ENCODE data around the gene AZU1. TPM values are rescaled to one million over a fixed set of nuclear protein-coding genes. Genes with fewer than 3 reads are reported as not detected.

The AZU1 gene
- polyA plus RNA-seq, 3 donors, result 2.7 to 5.7 (median 4.3) TPM

DNA sequence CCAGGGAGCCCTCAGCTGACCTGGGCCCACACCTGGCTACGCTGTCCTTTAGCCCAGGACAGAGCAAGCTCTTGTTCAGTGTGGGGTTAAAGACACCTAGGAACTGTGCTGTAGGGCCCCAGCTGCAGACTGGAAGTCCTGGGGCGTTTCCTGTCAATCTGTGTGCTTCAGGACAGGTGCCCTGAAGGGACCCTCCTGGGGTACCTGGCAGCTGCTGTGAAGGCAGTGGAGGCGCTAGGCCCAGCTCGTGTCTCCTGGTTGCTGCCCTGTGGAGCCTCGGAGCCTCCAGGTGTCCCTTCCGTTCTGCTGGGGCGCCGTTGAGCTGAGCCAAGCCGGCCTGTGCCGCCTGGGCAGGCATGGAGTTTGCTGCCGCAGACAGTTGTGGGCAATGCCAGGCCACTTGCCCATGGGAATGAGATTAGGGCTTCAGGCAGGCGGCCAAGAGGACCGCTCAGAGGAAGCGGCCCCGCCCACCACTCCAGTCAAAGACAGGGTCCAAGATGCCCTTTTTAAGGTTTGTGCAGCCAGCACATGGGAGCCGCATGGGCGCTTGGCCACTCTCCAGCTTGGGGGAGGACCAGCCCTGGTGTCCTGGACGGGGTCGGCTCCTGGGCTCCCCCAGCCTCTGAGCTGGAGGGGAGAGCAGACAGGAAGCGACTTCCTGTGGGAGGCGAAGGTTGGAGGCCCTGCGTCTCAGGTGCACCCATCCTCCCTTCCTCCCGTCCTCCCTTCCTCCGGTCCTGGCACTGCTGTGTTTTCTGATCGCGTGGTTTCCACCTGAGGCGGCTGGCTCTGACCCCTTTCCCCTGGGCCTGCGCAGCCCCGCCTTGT lies 26.4 kb upstream of the AZU1 start:
- intact Hi-C loops (cut with micrococcal nuclease), result no loop called here
- H3K4me1 ChIP-seq (ENCODE audit: control insufficient read depth in 1 of 2, insufficient read depth in 2 of 2, low read length in 2 of 2), result peaks cover 37 to 44% of the 10 kb centered on the region in 2 donors
- no peak overlapping the region for H3K9ac ChIP-seq (ENCODE audit: insufficient read depth, low read length, poor library complexity, severe bottlenecking)
- 53% methylated on average over 26 of the region's 29 CpGs for WGBS (ENCODE audit: insufficient coverage)
- Mint-ChIP-seq H3K27me3 (ENCODE audit: low read depth in 3 of 3) (peaks cover 0 to 1% (median 0%) of the 10 kb centered on the region in 3 donors), H3K4me3 (no peak overlapping the region), H3K36me3 (peaks cover 18 to 53% of the 10 kb centered on the region in 2 donors), H3K9me3 (no peaks in the 10 kb centered on the region), H3K27ac (peak overlapping the region in 3 of 7 donors; percentile 16 to 65 (median 18)), H3K4me1 (peaks cover 28% of the 10 kb centered on the region)
- TF ChIP-seq, protein P1, sequence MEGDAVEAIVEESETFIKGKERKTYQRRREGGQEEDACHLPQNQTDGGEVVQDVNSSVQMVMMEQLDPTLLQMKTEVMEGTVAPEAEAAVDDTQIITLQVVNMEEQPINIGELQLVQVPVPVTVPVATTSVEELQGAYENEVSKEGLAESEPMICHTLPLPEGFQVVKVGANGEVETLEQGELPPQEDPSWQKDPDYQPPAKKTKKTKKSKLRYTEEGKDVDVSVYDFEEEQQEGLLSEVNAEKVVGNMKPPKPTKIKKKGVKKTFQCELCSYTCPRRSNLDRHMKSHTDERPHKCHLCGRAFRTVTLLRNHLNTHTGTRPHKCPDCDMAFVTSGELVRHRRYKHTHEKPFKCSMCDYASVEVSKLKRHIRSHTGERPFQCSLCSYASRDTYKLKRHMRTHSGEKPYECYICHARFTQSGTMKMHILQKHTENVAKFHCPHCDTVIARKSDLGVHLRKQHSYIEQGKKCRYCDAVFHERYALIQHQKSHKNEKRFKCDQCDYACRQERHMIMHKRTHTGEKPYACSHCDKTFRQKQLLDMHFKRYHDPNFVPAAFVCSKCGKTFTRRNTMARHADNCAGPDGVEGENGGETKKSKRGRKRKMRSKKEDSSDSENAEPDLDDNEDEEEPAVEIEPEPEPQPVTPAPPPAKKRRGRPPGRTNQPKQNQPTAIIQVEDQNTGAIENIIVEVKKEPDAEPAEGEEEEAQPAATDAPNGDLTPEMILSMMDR (IDR thresholded peaks at IDR 0.05), result no peak
- H3K9me3 ChIP-seq (replicated peaks in 1 of 2; ENCODE audit: control insufficient read depth in 1 of 2, insufficient read depth in 1 of 2, low read length in 2 of 2), result no peaks in the 10 kb centered on the region
- no peak overlapping the region for H2AFZ ChIP-seq (ENCODE audit: insufficient read depth, low read depth, low read length, poor library complexity, severe bottlenecking)
- H4K20me1 ChIP-seq (ENCODE audit: insufficient read depth, low read length), result peaks cover 84% of the 10 kb centered on the region
- H3K79me2 ChIP-seq (ENCODE audit: insufficient read depth, low read length), result peaks cover 87% of the 10 kb centered on the region
- no peaks in the 10 kb centered on the region for H3K27me3 ChIP-seq (ENCODE audit: control insufficient read depth in 2 of 2, insufficient read depth in 2 of 2, low read length in 2 of 2)
- peaks cover 43 to 62% of the 10 kb centered on the region in 2 donors for H3K36me3 ChIP-seq (replicated peaks in 1 of 2; ENCODE audit: control insufficient read depth in 1 of 2, insufficient read depth in 2 of 2, low read length in 2 of 2)
- DNase-seq, result no peak
- peak overlapping the region; percentile 18 for H3K4me2 ChIP-seq (replicated peaks; ENCODE audit: extremely low read depth, low read length, poor library complexity, severe bottlenecking)
- no peak overlapping the region for H3K4me3 ChIP-seq (replicated peaks in 1 of 3; ENCODE audit: low read depth in 2 of 3, low read length in 3 of 3)
- peak overlapping the region in 1 of 2 donors; percentile 59 for H3K27ac ChIP-seq (ENCODE audit: low read depth in 1 of 2, low read length in 2 of 2)

DNA sequence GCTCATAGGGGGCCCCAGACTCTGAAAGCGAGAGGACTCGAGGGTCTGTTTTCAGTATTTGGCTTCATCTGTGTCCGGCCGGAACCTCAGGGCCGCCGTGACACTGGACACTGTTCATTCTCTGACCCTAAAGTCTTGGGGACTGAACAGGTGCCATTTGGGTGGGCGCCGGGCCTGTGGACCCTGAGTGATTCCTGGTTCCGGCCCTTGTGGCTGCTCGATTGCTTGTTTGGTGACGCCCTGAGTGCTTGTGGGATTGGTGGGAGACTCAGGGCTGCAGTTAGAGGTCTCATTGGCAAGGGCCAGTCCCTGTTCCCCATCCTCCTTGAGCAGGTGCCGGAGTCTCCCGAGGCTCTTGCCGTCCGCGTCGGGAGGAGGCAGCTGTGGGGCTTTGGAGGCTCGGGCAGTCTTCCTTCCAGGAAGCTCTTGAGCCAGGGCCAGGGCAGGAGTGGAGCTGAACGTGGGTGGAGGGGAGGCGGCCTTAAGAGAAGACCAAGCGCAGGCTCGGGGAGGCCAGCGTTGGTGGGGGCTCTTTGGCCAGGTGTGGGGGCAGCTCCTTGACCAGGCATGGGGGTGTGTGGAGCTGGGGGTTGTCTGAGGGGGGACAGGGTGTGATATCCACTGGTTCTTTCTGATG lies 25.7 kb upstream of the AZU1 start:
- H3K79me2 ChIP-seq (ENCODE audit: insufficient read depth, low read length), result peaks cover 92% of the 10 kb centered on the region
- intact Hi-C loops (cut with micrococcal nuclease), result no loop called here
- H3K4me2 ChIP-seq (replicated peaks; ENCODE audit: extremely low read depth, low read length, poor library complexity, severe bottlenecking), result no peak overlapping the region
- peaks cover 22 to 59% of the 10 kb centered on the region in 2 donors for H3K36me3 Mint-ChIP-seq
- H3K9me3 ChIP-seq (replicated peaks in 1 of 2; ENCODE audit: control insufficient read depth in 1 of 2, insufficient read depth in 1 of 2, low read length in 2 of 2), result no peaks in the 10 kb centered on the region
- WGBS (ENCODE audit: insufficient coverage), result 88% methylated on average over 17 of the region's 23 CpGs
- DNase-seq, result no peak
- peaks cover 49 to 70% of the 10 kb centered on the region in 2 donors for H3K36me3 ChIP-seq (replicated peaks in 1 of 2; ENCODE audit: control insufficient read depth in 1 of 2, insufficient read depth in 2 of 2, low read length in 2 of 2)
- H3K4me1 Mint-ChIP-seq, result peaks cover 28% of the 10 kb centered on the region
- H3K4me3 ChIP-seq (replicated peaks in 1 of 3; ENCODE audit: low read depth in 2 of 3, low read length in 3 of 3), result no peak overlapping the region
- TF ChIP-seq, protein P1 (IDR thresholded peaks at IDR 0.05), result no peak
- peaks cover 33 to 40% of the 10 kb centered on the region in 2 donors for H3K4me1 ChIP-seq (ENCODE audit: control insufficient read depth in 1 of 2, insufficient read depth in 2 of 2, low read length in 2 of 2)
- peak overlapping the region in 1 of 2 donors; percentile 8 for H3K27ac ChIP-seq (ENCODE audit: low read depth in 1 of 2, low read length in 2 of 2)
- no peaks in the 10 kb centered on the region for H3K9me3 Mint-ChIP-seq
- no peaks in the 10 kb centered on the region for H3K27me3 ChIP-seq (ENCODE audit: control insufficient read depth in 2 of 2, insufficient read depth in 2 of 2, low read length in 2 of 2)
- H4K20me1 ChIP-seq (ENCODE audit: insufficient read depth, low read length), result peaks cover 92% of the 10 kb centered on the region
- no peak overlapping the region for H3K9ac ChIP-seq (ENCODE audit: insufficient read depth, low read length, poor library complexity, severe bottlenecking)
- H3K4me3 Mint-ChIP-seq, result no peak overlapping the region
- H3K27ac Mint-ChIP-seq, result peak overlapping the region in 4 of 7 donors; percentile 13 to 50 (median 33)
- H3K27me3 Mint-ChIP-seq (ENCODE audit: low read depth in 3 of 3), result peaks cover 0 to under 1% (median 0%) of the 10 kb centered on the region in 3 donors
- H2AFZ ChIP-seq (ENCODE audit: insufficient read depth, low read depth, low read length, poor library complexity, severe bottlenecking), result no peak overlapping the region
